C4-2B (cell line): Measurements from ENCODE around the gene MED12L.

Experiments
- CTCF ChIP-seq: fragments of 450-650 bp; conservative IDR thresholded peaks from 2 replicates; pipeline ENCODE4 v1.5.1; 2017; ENCODE audit warnings: mild to moderate bottlenecking
- ZFX ChIP-seq: fragments of 450-650 bp; IDR thresholded peaks from 2 replicates; pipeline ENCODE4 v1.6.1; 2017

- TF ChIP-seq CTCF (no peak), ZFX (no peak)
These were observed 345.5 kb downstream of the MED12L start for GRCh38 chr3:151430821-151431484.
